GM18502 (cell line): ENCODE data around the gene EYA2.

Experiments
- ATAC-seq: cut with Tn5 transposase; IDR thresholded peaks from one replicate; pipeline ENCODE4 v1.9.1; 2021; ENCODE audit warnings: mild to moderate bottlenecking; ENCODE audit not compliant: unreplicated experiment, poor library complexity

Gene EYA2

DNA sequence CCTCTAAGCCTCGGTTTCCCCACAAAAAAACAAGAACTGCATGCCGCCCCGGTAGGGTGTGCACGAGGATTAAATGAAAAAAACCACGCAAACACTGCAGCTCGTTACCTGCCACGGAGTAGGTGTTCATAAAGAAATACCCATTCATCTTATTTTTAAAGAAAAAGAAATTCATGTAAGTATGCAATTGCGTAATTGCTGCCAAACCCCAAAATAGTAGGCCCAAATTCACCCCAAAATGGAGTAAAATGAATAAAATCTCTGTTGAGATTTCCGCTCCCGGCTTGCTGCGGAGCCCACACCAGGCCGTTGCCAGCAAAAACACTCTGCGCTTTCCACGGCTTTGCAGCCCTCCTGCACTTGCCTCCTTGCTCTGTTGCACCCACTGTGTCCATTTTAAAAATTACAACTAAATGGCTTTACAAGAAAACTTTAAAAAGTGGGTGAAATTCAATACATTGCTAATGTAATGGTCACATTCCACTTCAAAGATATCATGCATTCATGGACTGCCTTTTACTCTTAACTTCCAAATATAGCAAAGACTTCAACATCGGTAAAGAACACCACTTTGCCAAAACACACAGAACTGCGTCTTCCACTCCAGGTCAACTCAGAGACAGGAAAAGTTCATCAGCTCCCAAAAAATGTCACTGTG, 336.9 kb downstream of the EYA2 start:
- no peak for ATAC-seq

DNA sequence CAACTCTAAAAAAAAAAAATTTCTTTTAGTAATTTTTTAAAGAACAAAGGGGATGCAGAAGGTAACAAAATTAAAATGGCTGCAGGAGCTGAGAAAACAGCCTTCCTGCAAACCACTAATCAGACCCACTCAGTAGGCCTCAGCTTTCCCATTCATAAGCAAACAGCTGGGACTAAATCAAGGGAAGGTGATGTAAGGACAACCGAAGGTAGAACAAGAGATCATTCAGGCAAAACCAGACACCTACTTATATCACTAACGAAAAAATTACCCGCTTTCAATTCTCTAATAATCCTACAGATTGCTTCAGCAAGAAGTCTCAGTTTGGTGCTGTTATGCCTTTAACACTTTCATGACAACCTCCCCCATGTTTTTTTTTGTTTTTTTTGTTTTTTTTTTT, 337.9 kb downstream of the EYA2 start:
- ATAC-seq: no peak

DNA sequence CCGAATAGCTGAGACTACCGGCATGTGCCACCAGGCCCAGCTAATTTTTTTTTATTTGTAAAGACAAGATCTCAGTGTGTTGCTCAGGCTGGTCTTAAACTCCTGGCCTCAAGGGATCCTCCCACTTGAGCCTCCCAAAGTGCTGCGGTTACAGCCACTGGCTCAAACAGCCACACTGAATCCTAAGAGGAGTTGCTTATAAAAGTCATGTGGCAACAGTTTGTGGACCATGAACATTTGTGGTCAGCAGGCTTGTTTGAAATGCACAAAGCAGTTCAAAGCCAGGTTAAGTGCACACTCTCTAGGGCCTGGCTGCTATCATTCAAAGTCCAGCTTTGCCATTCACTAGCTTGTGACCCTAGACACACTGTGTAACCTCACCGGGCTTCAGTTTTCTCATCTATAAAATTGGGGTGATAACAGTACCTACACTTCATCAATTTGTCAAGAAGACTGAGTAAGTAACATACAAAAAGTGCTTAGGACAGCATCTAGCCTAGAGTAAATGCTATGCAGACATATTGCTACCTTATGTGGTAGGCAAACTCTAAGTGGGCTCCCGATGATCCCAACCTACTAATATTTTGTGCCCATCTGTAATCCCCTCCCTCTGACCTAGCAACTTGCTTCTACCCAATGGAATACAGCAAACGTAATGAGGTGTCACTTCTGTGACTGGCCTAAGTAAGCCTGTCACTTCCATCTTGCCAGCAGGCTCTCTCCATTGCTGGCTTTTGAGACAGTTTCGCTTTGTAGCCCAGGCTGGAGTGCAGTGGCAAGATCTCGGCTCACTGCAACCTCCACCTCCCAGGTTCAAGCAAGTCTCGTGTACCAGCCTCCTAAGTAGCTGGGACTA, 338.9 kb downstream of the EYA2 start:
- no peak for ATAC-seq

DNA sequence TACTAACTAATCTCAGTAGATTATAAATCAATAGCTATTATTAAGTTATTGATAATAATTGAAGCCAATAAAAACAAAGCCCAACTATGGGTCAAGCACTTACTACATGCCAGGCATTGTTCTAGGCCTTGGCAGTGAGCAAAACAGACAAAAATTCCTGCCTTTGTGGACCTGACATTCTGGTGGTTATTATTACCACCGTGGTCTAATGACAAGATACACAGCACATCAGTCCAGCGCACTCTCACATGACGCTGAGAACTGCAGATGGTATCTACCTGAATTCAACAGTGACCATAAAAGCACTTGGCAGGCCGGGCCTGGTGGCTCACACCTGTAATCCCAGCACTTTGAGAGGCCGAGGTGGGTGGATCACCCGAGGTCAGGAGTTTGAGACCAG, 340.5 kb downstream of the EYA2 start:
- ATAC-seq: no peak

DNA sequence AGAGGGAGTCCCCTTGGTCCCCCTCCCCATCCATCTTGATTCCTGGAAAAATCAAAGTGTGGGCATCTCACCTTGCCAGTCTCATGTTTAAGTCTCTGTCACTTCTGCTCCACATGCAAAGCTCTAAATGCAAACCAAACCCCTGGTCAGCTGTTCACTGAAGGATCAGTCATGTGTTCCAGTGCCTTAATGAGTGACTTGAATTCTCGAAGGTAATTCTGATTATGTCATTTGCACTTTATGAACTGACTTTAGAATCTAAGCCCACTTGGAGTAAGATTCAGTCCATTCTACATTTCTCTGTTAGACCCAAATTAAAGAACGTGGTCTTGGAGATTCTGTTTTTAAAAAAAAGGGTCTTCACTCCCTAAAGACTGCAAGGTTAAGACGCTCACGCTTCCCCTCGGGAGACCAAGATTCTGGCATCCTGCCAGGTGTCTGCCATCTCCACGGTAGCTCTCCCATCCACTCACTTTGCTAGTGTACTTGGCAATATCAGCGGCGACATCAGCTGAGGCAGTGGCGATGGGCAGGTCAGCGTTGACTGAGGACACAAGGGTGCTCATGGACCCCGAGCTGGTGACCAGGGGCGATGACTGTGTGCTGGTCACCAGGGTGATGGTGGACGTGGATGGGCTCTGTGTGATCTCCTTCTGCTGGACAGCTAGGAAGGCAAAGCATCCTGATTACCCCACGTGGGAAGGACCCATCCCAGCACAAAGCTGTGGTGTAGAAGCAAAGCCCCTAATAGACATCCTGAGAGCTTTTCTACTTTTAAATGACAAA, 341.4 kb downstream of the EYA2 start:
- no peak for ATAC-seq

DNA sequence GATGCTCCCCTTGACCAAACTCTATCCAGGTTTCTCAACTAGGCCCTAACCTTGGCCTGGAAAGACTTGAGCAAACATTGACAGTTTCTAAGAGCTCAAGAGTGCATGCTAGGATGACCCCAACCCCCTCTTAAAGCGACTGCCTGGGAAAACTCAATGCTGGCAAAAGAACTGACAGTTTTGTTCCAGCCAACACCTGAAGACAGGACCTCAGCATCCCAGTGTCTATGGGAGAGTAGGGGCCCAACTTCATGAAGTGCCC, 341.9 kb downstream of the EYA2 start:
- ATAC-seq: no peak

DNA sequence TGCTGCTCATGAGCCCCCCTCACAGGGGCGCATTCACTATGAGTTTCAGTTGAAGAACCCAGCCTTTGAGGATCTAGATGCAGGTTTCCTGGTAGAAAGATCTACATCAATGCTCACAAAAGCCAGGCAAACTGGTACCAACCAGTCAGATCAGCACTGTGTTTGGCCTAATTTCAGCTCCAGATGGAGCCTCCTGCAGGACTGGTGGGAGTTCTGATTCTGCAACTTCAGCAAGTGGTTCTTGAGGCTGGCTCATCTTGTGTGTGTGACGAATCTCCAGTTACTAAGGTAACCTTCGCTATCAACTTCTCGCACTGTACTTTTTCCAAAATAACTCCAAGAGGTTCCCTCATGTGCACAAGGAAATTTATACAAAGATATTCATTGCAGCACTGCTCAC, 343.1 kb downstream of the EYA2 start:
- ATAC-seq: no peak
